Measurements from ENCODE around the gene TCAF2.
"Not testable (repeated sequence)": the region's sequence is repeated elsewhere in the genome, so short reads cannot be mapped to it uniquely, and the experiment has no call there.

GRCh38 chr7:143620646-143621045 is at the start of gene TCAF2:
- not testable (repeated sequence) for TF ChIP-seq CTCF (IDR thresholded peaks at IDR 0.05; ENCODE audit: control extremely low read depth in 1 of 3, insufficient read depth in 1 of 3, low read depth in 1 of 3, low read length in 3 of 3); POLR2A (IDR thresholded peaks at IDR 0.05; ENCODE audit: control extremely low read depth in 1 of 2, low read depth in 2 of 2, low read length in 2 of 2); BCL11A (IDR thresholded peaks at IDR 0.05; ENCODE audit: low read depth in 2 of 2, low read length in 2 of 2); ZNF274 (IDR thresholded peaks at IDR 0.05; ENCODE audit: borderline replicate concordance, extremely low read depth, low read length); EZH2 (IDR thresholded peaks at IDR 0.05; ENCODE audit: low read depth, low read length, severe bottlenecking); USF2 (IDR thresholded peaks at IDR 0.05; ENCODE audit: low read length); RAD21 (IDR thresholded peaks at IDR 0.05 in 1 of 2, conservative IDR thresholded peaks at IDR 0.05 in 1 of 2; ENCODE audit: low read depth in 2 of 2, low read length in 2 of 2); SAP30 (IDR thresholded peaks at IDR 0.05; ENCODE audit: insufficient read depth, insufficient replicate concordance, low read length); EP300 (IDR thresholded peaks at IDR 0.05; ENCODE audit: borderline replicate concordance in 1 of 2, low read depth in 2 of 2, low read length in 2 of 2); MAX (IDR thresholded peaks at IDR 0.05); GTF2F1 (IDR thresholded peaks at IDR 0.05; ENCODE audit: borderline replicate concordance, low read depth, low read length); TAF7 (optimal IDR thresholded peaks at IDR 0.05; ENCODE audit: borderline replicate concordance, low read depth, low read length)

Measured in H1 (cell line).